OCI-LY7 (cell line): ENCODE results near the gene SERPINA1. TPM values are rescaled to one million over a fixed set of nuclear protein-coding genes. Genes with fewer than 3 reads are reported as not detected.
"Not testable (repeated sequence)": the region's sequence is repeated elsewhere in the genome, so short reads cannot be mapped to it uniquely, and the experiment has no call there.

Experiments
- BruUV-seq: library from RNA; stranded (reverse); fragments of 400-500 nt; replicated peaks from 2 replicates; lab custom pipeline; 2021; lab: Mats Ljungman, UMichigan
- CTCF ChIA-PET: fragments of 300-600 bp; sonication (Branson Sonifier 250); formaldehyde crosslinking; loops from one replicate; lab custom pipeline; 2022; ENCODE audit warnings: antibody characterized with exemption; ENCODE audit not compliant: unreplicated experiment; lab: Charles Lee
- POLR2A ChIA-PET: fragments of 300-600 bp; sonication (Branson Sonifier 250); formaldehyde crosslinking; loops from one replicate; lab custom pipeline; 2022; ENCODE audit warnings: antibody characterized with exemption; lab: Charles Lee
- DNase-seq: peaks from one replicate; pipeline ENCODE4 v3.0.0-alpha.2; 2015; ENCODE audit warnings: low spot score
- H2AFZ ChIP-seq: fragments of 200-600 bp; sonication (generic), shearing (Covaris generic); 2 replicates; pipeline ENCODE4 v1.6.1; 2014; ENCODE audit warnings: mild to moderate bottlenecking, antibody characterized with exemption, low read length, moderate library complexity
- H3K27ac ChIP-seq: fragments of 200-600 bp; sonication (generic); 2 replicates; pipeline ENCODE4 v1.5.1; 2014; ENCODE audit warnings: mixed run types, low read depth, mild to moderate bottlenecking, moderate library complexity, low read length, inconsistent platforms; ENCODE audit not compliant: poor library complexity, severe bottlenecking
- H3K36me3 ChIP-seq: fragments of 200-600 bp; sonication (generic); 2 replicates; pipeline ENCODE4 v1.6.1; 2014; ENCODE audit warnings: mild to moderate bottlenecking, antibody characterized with exemption, low read length, moderate library complexity, mixed read lengths; ENCODE audit not compliant: insufficient read depth
- H3K4me1 ChIP-seq: fragments of 200-600 bp; sonication (generic); 2 replicates; pipeline ENCODE4 v1.5.1; 2014; ENCODE audit warnings: mild to moderate bottlenecking, low read length; ENCODE audit not compliant: insufficient read depth, poor library complexity, severe bottlenecking
- H3K4me2 ChIP-seq: fragments of 200-600 bp; sonication (generic); 2 replicates; pipeline ENCODE4 v1.6.1; 2014; ENCODE audit warnings: mild to moderate bottlenecking, low read length
- H3K4me3 ChIP-seq: fragments of 200-600 bp; sonication (generic); 2 replicates; pipeline ENCODE4 v1.5.1; 2014; ENCODE audit warnings: mild to moderate bottlenecking, low read depth, low read length; ENCODE audit not compliant: poor library complexity, severe bottlenecking
- H3K79me2 ChIP-seq: fragments of 200-600 bp; sonication (generic); 2 replicates; pipeline ENCODE4 v1.6.1; 2016; ENCODE audit warnings: low read depth, mild to moderate bottlenecking, low read length, moderate library complexity, mixed read lengths; ENCODE audit not compliant: insufficient read depth
- H3K9me2 ChIP-seq: fragments of 200-600 bp; sonication (generic); 2 replicates; pipeline ENCODE4 v1.6.1; 2016; ENCODE audit warnings: mild to moderate bottlenecking, low read length, mixed read lengths; ENCODE audit not compliant: insufficient read depth
- H3K9me3 ChIP-seq: fragments of 200-600 bp; sonication (generic); 2 replicates; pipeline ENCODE4 v1.6.1; 2014; ENCODE audit warnings: mild to moderate bottlenecking, mixed run types, low read length, mixed read lengths
- H4K20me1 ChIP-seq: fragments of 200-600 bp; sonication (generic); 2 replicates; pipeline ENCODE4 v1.6.1; 2014; ENCODE audit warnings: mild to moderate bottlenecking, antibody characterized with exemption, low read length, moderate library complexity, mixed read lengths; ENCODE audit not compliant: insufficient read depth
- EZH2phosphoT487 ChIP-seq: fragments of 200-600 bp; sonication (generic); IDR thresholded peaks from 2 replicates; pipeline ENCODE4 v1.6.1; 2018; ENCODE audit warnings: low read depth, borderline replicate concordance, mild to moderate bottlenecking, mixed run types, antibody characterized with exemption, low read length, moderate library complexity, mixed read lengths
- intact Hi-C: fragments of 100-400 bp; cut with micrococcal nuclease; formaldehyde crosslinking; loops from one replicate; pipeline ENCODE4 v1.10.0; 2022; ENCODE audit not compliant: unreplicated experiment
- total RNA-seq, 2 experiments: library from RNA; depleted of rRNA in 1 of 2; stranded (reverse); fragments of >200 nt in 1 of 2; shearing (Covaris generic) in 1 of 2; gene quantifications; 2 replicates each; pipeline ENCODE4 v1.2.3, GENCODE V29; 2014 to 2022
- TF ChIP-seq, protein P1 (sequence below): fragments of 200-600 bp; sonication (generic); conservative IDR thresholded peaks from 2 replicates; pipeline ENCODE4 v1.5.1; 2014; ENCODE audit warnings: mild to moderate bottlenecking, antibody characterized with exemption, low read length, moderate library complexity, mixed read lengths

Gene SERPINA1
- total RNA-seq, 2 experiments from 2014 or later: not detected

DNA sequence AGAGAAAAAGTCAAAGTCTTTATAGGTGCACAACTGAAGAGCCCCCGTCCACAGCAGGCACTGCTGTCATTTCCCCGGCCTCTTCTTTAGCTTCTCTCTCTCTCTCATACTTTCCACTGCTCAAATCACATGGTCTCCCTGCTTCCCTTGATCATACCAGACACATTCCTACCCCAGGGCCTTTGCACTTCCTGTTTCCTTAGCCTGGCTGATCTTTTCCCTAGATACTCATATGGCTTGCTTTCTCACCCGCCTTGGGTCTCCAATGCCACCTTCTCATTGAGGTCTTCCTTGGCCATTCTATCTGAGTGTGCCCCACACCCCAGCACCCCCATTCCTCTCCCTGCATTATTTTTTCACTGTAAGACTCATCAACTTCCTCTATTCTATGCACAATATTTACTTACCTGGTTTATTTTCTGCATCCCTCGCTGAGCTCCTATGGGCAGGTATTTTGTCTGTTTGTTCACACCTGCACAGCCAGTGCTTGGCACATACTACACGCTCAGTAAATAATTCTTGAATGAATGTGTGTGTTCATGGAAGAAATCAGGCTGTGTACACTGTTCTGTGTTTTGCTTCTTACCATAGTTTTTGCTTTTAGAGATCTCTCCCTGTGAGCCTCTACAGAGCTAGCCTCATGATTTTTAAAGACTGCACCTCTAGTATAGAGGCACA is 31.9 kb downstream of the SERPINA1 start:
- H3K4me1 ChIP-seq: no peaks in the 10 kb centered on the region
- H3K79me2 ChIP-seq: no peaks in the 10 kb centered on the region
- no peak overlapping the region for H3K4me2 ChIP-seq
- no peaks in the 10 kb centered on the region for H3K9me2 ChIP-seq
- DNase-seq: no peak
- H3K27ac ChIP-seq: no peak overlapping the region
- no peak overlapping the region for H3K4me3 ChIP-seq
- BruUV-seq: no TSS peak
- no peak overlapping the region for H2AFZ ChIP-seq
- no peak for TF ChIP-seq EZH2phosphoT487
- TF ChIP-seq, protein P1, sequence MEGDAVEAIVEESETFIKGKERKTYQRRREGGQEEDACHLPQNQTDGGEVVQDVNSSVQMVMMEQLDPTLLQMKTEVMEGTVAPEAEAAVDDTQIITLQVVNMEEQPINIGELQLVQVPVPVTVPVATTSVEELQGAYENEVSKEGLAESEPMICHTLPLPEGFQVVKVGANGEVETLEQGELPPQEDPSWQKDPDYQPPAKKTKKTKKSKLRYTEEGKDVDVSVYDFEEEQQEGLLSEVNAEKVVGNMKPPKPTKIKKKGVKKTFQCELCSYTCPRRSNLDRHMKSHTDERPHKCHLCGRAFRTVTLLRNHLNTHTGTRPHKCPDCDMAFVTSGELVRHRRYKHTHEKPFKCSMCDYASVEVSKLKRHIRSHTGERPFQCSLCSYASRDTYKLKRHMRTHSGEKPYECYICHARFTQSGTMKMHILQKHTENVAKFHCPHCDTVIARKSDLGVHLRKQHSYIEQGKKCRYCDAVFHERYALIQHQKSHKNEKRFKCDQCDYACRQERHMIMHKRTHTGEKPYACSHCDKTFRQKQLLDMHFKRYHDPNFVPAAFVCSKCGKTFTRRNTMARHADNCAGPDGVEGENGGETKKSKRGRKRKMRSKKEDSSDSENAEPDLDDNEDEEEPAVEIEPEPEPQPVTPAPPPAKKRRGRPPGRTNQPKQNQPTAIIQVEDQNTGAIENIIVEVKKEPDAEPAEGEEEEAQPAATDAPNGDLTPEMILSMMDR: no peak
- no peaks in the 10 kb centered on the region for H3K9me3 ChIP-seq
- intact Hi-C loops: no loop called here
- H3K36me3 ChIP-seq: no peaks in the 10 kb centered on the region
- CTCF ChIA-PET: no interaction called here
- POLR2A ChIA-PET: interaction anchor here (1.2 kb wide), 1 partner anchor 8 kb away, joined by 3 read pairs; no protein-coding TSS in a partner anchor
- no peaks in the 10 kb centered on the region for H4K20me1 ChIP-seq

DNA sequence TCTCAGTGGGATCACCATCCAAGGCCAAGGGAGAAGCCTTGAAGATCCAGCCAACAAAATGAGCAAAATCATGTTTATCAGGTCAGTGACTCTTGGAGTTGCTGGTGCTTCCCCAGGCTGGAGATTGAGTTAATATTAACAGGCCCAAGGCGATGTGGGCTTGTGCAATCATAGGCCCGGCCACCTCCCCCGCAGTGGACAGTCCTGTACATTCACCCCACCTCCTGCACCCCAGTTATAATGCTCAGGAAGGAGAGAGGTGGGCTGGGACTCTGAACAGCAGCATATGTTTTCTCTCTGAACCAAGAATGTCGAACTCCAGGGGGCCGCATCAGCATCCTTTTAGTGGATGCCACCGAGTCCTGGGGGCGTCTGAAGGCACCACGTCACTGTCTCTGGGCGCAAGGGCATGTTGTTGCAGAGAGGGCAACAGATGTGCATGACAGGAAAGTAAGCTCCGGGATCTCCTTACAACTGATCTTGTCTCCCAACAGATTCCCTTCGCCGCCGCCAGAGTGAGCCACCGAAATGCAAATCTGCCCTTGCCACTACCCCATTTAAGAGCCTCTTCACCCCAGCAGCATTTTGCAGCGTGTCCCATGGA is 33.1 kb downstream of the SERPINA1 start:
- H3K4me2 ChIP-seq: no peak overlapping the region
- intact Hi-C loops: no loop called here
- H3K9me3 ChIP-seq: no peaks in the 10 kb centered on the region
- no TSS peak for BruUV-seq
- DNase-seq: no peak
- H3K4me1 ChIP-seq: no peaks in the 10 kb centered on the region
- no peak overlapping the region for H2AFZ ChIP-seq
- H3K79me2 ChIP-seq: no peaks in the 10 kb centered on the region
- no peak overlapping the region for H3K4me3 ChIP-seq
- no peaks in the 10 kb centered on the region for H3K9me2 ChIP-seq
- no peaks in the 10 kb centered on the region for H3K36me3 ChIP-seq
- ChIA-PET CTCF (no interaction called here), POLR2A (no interaction called here)
- H4K20me1 ChIP-seq: no peaks in the 10 kb centered on the region
- TF ChIP-seq, protein P1: no peak
- TF ChIP-seq EZH2phosphoT487: no peak
- H3K27ac ChIP-seq: no peak overlapping the region

DNA sequence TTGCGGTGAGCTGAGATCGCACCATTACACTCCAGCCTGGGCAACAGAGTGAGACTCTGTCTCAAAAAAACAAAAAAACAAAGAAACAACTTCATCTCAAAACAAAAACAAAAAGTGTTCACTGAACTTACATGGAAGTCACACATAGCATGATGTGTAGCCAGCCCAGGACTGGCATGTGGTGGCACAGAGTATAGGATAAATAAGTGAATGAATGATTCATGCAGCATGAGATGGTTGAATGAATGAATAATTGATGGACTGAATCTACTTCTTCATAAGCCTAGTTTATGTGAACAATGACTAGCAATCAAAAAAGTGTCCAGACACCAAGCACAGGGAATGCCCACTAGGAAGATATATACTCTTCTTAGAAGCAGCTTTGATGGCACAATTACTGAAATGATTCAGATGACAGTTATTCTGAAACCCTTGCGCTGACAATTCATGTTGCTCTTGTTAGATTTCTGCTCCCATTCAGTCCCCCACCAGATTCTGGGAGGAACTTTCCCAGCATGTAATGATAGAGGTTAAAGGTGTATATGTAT is 33.7 kb downstream of the SERPINA1 start:
- intact Hi-C loops: no loop called here
- Histone ChIP-seq H3K36me3 (no peaks in the 10 kb centered on the region), H2AFZ (no peak overlapping the region), H3K4me2 (no peak overlapping the region), H3K27ac (no peak overlapping the region), H3K9me2 (no peaks in the 10 kb centered on the region), H3K9me3 (no peaks in the 10 kb centered on the region), H3K4me3 (no peak overlapping the region), H3K79me2 (no peaks in the 10 kb centered on the region), H3K4me1 (no peaks in the 10 kb centered on the region), H4K20me1 (no peaks in the 10 kb centered on the region)
- no TSS peak for BruUV-seq
- TF ChIP-seq EZH2phosphoT487: no peak
- TF ChIP-seq, protein P1: no peak
- no peak for DNase-seq
- POLR2A ChIA-PET: no interaction called here
- CTCF ChIA-PET: no interaction called here

DNA sequence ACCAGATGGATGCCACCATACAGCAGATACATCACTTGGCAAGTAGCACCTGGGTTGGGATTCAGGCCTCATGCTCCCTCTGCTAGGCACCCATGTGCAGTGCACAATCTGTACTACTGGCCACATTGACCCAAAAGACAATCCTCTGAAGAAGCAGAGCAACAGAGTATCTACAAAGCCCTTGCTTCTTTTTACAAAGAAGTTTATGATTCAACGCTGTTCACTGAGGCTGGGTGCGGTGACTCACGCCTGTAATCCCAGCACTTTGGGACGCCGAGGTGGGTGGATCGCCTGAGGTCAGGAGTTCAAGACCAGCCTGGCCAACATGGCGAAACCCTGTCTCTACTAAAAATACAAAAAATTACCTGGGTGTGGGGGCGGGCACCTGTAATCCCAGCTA is 34.2 kb downstream of the SERPINA1 start:
- H3K9me2 ChIP-seq, H4K20me1 ChIP-seq, DNase-seq, POLR2A ChIA-PET, H3K79me2 ChIP-seq, H3K4me1 ChIP-seq, H3K4me2 ChIP-seq, H3K9me3 ChIP-seq, H3K4me3 ChIP-seq, BruUV-seq, H2AFZ ChIP-seq, H3K27ac ChIP-seq, H3K36me3 ChIP-seq, CTCF ChIA-PET, intact Hi-C loops: not testable (repeated sequence)
